Erythroblast (primary cell): ENCODE results near the gene KRTAP1-4.

Experiments
- GATA1 ChIP-seq: IDR thresholded peaks from 2 replicates; pipeline ENCODE4 v1.6.1; 2011; ENCODE audit warnings: low read depth, mild to moderate bottlenecking, control low read depth, low read length, moderate library complexity
- POLR2A ChIP-seq: IDR thresholded peaks from 2 replicates; pipeline ENCODE4 v1.6.1; 2011; ENCODE audit warnings: mild to moderate bottlenecking, low read length

GRCh38 chr17:40993084-40993483, 36.9 kb downstream of the KRTAP1-4 start:
- TF ChIP-seq POLR2A, result no peak
- no peak for TF ChIP-seq GATA1
